GM23248 (cell line): ENCODE measurements around the gene CPNE7. TPM values are rescaled to one million over a fixed set of nuclear protein-coding genes. Genes with fewer than 3 reads are reported as not detected.
"Not testable (repeated sequence)": the region's sequence is repeated elsewhere in the genome, so short reads cannot be mapped to it uniquely, and the experiment has no call there.

Experiments used
- DNase-seq: peaks from one replicate; pipeline ENCODE4 v3.0.0-alpha.2; 2015
- H2AFZ ChIP-seq: fragments of 200-600 bp; sonication (generic); 2 replicates; pipeline ENCODE4 v1.6.1; 2016; ENCODE audit warnings: antibody characterized with exemption
- H3F3A ChIP-seq: fragments of 200-600 bp; sonication (generic); 2 replicates; pipeline ENCODE4 v1.6.1; 2016; ENCODE audit warnings: mild to moderate bottlenecking, antibody characterized with exemption, mixed run types; ENCODE audit not compliant: insufficient read depth
- H3K27ac ChIP-seq: fragments of 200-600 bp; sonication (generic); 2 replicates; pipeline ENCODE4 v1.5.1; 2016; ENCODE audit warnings: mild to moderate bottlenecking
- H3K27me3 ChIP-seq: fragments of 200-600 bp; sonication (generic); replicated peaks from 2 replicates; pipeline ENCODE4 v1.6.1; 2016; ENCODE audit warnings: mild to moderate bottlenecking; ENCODE audit not compliant: insufficient read depth
- H3K36me3 ChIP-seq: fragments of 200-600 bp; sonication (generic); 2 replicates; pipeline ENCODE4 v1.6.1; 2016; ENCODE audit warnings: low read depth, mild to moderate bottlenecking
- H3K4me1 ChIP-seq: fragments of 200-600 bp; sonication (generic); 2 replicates; pipeline ENCODE4 v1.6.1; 2016; ENCODE audit warnings: mild to moderate bottlenecking; ENCODE audit not compliant: insufficient read depth
- H3K4me2 ChIP-seq: fragments of 200-600 bp; sonication (generic); one replicate; pipeline ENCODE4 v1.6.1; 2016; ENCODE audit warnings: mild to moderate bottlenecking; ENCODE audit not compliant: unreplicated experiment
- H3K4me3 ChIP-seq: fragments of 200-600 bp; sonication (generic); 2 replicates; pipeline ENCODE4 v1.5.1; 2016; ENCODE audit warnings: mild to moderate bottlenecking
- H3K79me2 ChIP-seq: fragments of 200-600 bp; sonication (generic); 2 replicates; pipeline ENCODE4 v1.6.1; 2016; ENCODE audit warnings: mild to moderate bottlenecking; ENCODE audit not compliant: insufficient read depth
- H3K9ac ChIP-seq: fragments of 200-600 bp; sonication (generic); 2 replicates; pipeline ENCODE4 v1.6.1; 2016; ENCODE audit warnings: mild to moderate bottlenecking
- H3K9me2 ChIP-seq: fragments of 200-600 bp; sonication (generic); 2 replicates; pipeline ENCODE4 v1.6.1; 2016; ENCODE audit warnings: mixed run types, mild to moderate bottlenecking, moderate library complexity; ENCODE audit not compliant: insufficient read depth
- H3K9me3 ChIP-seq: fragments of 200-600 bp; sonication (generic); one replicate; pipeline ENCODE4 v1.6.1; 2017; ENCODE audit warnings: low read depth
- H4K20me1 ChIP-seq: fragments of 200-600 bp; sonication (generic); 2 replicates; pipeline ENCODE4 v1.6.0; 2016; ENCODE audit not compliant: insufficient read depth
- EZH2 ChIP-seq: fragments of 200-600 bp; sonication (generic); IDR thresholded peaks from 2 replicates; pipeline ENCODE4 v1.6.1; 2018; ENCODE audit warnings: antibody characterized with exemption, mild to moderate bottlenecking; ENCODE audit not compliant: insufficient read depth, poor library complexity, severe bottlenecking
- EZH2phosphoT487 ChIP-seq: fragments of 200-600 bp; sonication (generic); IDR thresholded peaks from 2 replicates; pipeline ENCODE4 v1.6.1; 2018; ENCODE audit warnings: antibody characterized with exemption, moderate library complexity, mild to moderate bottlenecking, low read depth; ENCODE audit not compliant: insufficient read depth
- WGBS, 2 experiments: methylation state at CpG; one replicate each; pipeline ENCODE4 v1.1.6; 2015 to 2017; ENCODE audit warnings: low lambda C conversion rate in 2 of 2, low coverage in 1 of 2; ENCODE audit errors: missing lambda C conversion rate in 2 of 2; 5-methylcytosine and 5-hydroxymethylcytosine counted together
- in situ Hi-C: fragments of 300-500 bp; cut with MboI; formaldehyde crosslinking; loops from 2 replicates; pipeline ENCODE4 v1.15.0; 2020
- polyA plus RNA-seq: library from polyadenylated mRNA; unstranded; fragments of >200 nt; fragmentation: Nextera tagmentation; extraction: Ambion mirVana; gene quantifications from 2 replicates; pipeline ENCODE4 v1.2.1, GENCODE V29; 2016
- total RNA-seq: library from RNA; depleted of rRNA; stranded (reverse); fragments of >200 nt; shearing (Covaris generic); gene quantifications from 2 replicates; pipeline ENCODE4 v1.2.3, GENCODE V29; 2014

CPNE7 gene
- total and polyA plus RNA-seq, 2 experiments from 2014 or later: 5.3 to 10.1 TPM

GRCh38 chr16:89583895-89584644 lies 8.5 kb downstream of the CPNE7 start:
- TF ChIP-seq EZH2: no peak
- no peak for TF ChIP-seq EZH2phosphoT487
- H3K27ac ChIP-seq: no peak overlapping the region
- H3K9me2 ChIP-seq: no peaks in the 10 kb centered on the region
- in situ Hi-C loops: no loop called here
- no peak overlapping the region for H3K4me3 ChIP-seq
- H3K4me1 ChIP-seq: peaks cover 16% of the 10 kb centered on the region
- H3K36me3 ChIP-seq: no peaks in the 10 kb centered on the region
- no peak overlapping the region for H3K4me2 ChIP-seq
- no peaks in the 10 kb centered on the region for H3K79me2 ChIP-seq
- no peak overlapping the region for H3K9ac ChIP-seq
- no peaks in the 10 kb centered on the region for H3K9me3 ChIP-seq
- peaks cover 16% of the 10 kb centered on the region for H3F3A ChIP-seq
- no peak overlapping the region for H2AFZ ChIP-seq
- WGBS, 2 experiments: 88 to 92% methylated on average over 35 to 49 of the region's 49 CpGs
- peak; percentile 36 for DNase-seq
- no peaks in the 10 kb centered on the region for H4K20me1 ChIP-seq
- no peaks in the 10 kb centered on the region for H3K27me3 ChIP-seq

GRCh38 chr16:89584768-89585549 lies 9.4 kb downstream of the CPNE7 start:
- H3K27ac ChIP-seq: no peak overlapping the region
- H3F3A ChIP-seq: peaks cover 16% of the 10 kb centered on the region
- no peak overlapping the region for H2AFZ ChIP-seq
- peaks cover 16% of the 10 kb centered on the region for H3K4me1 ChIP-seq
- WGBS, 2 experiments: 63% methylated on average over 21 to 24 of the region's 25 CpGs
- no peaks in the 10 kb centered on the region for H3K9me2 ChIP-seq
- no peaks in the 10 kb centered on the region for H4K20me1 ChIP-seq
- H3K9ac ChIP-seq: no peak overlapping the region
- DNase-seq: no peak
- TF ChIP-seq EZH2phosphoT487: no peak
- TF ChIP-seq EZH2: no peak
- H3K36me3 ChIP-seq: no peaks in the 10 kb centered on the region
- no peaks in the 10 kb centered on the region for H3K27me3 ChIP-seq
- in situ Hi-C loops: no loop called here
- no peak overlapping the region for H3K4me2 ChIP-seq
- H3K9me3 ChIP-seq: no peaks in the 10 kb centered on the region
- H3K79me2 ChIP-seq: no peaks in the 10 kb centered on the region
- no peak overlapping the region for H3K4me3 ChIP-seq

GRCh38 chr16:89586218-89586617 lies 10.7 kb downstream of the CPNE7 start:
- Histone ChIP-seq H3K36me3 (no peaks in the 10 kb centered on the region), H3K9ac (no peak overlapping the region), H3K27me3 (no peaks in the 10 kb centered on the region), H4K20me1 (no peaks in the 10 kb centered on the region), H3K9me3 (no peaks in the 10 kb centered on the region), H3K9me2 (no peaks in the 10 kb centered on the region), H3K79me2 (no peaks in the 10 kb centered on the region), H3K27ac (no peak overlapping the region), H3K4me1 (peaks cover 12% of the 10 kb centered on the region), H2AFZ (no peak overlapping the region), H3K4me3 (no peak overlapping the region), H3K4me2 (no peak overlapping the region), H3F3A (peaks cover 9% of the 10 kb centered on the region)
- WGBS, 2 experiments: 73 to 74% methylated on average over 3 to 4 of the region's 7 CpGs
- in situ Hi-C loops: no loop called here
- DNase-seq: no peak
- no peak for TF ChIP-seq EZH2phosphoT487
- TF ChIP-seq EZH2: no peak

GRCh38 chr16:89586853-89587252 lies 11.3 kb downstream of the CPNE7 start:
- no peaks in the 10 kb centered on the region for H3K79me2 ChIP-seq
- no peaks in the 10 kb centered on the region for H3K9me2 ChIP-seq
- H3K27ac ChIP-seq: no peak overlapping the region
- TF ChIP-seq EZH2phosphoT487: no peak
- no peak for TF ChIP-seq EZH2
- H3K36me3 ChIP-seq: no peaks in the 10 kb centered on the region
- H3K4me3 ChIP-seq: no peak overlapping the region
- in situ Hi-C loops: no loop called here
- no peak overlapping the region for H2AFZ ChIP-seq
- H3K9ac ChIP-seq: no peak overlapping the region
- peaks cover 7% of the 10 kb centered on the region for H3K4me1 ChIP-seq
- H3K9me3 ChIP-seq: no peaks in the 10 kb centered on the region
- H3K4me2 ChIP-seq: no peak overlapping the region
- peaks cover 4% of the 10 kb centered on the region for H3F3A ChIP-seq
- no peaks in the 10 kb centered on the region for H4K20me1 ChIP-seq
- DNase-seq: peak; percentile 69
- WGBS, 2 experiments: 77% methylated on average over 22 of the region's 25 CpGs; no CpG with 5 or more reads in 1 of the 2 experiments
- H3K27me3 ChIP-seq: no peaks in the 10 kb centered on the region

- H3K4me2 ChIP-seq, H3K36me3 ChIP-seq, H3K9me3 ChIP-seq, H3K9ac ChIP-seq, DNase-seq, in situ Hi-C loops, H3K4me3 ChIP-seq, H3K4me1 ChIP-seq, H4K20me1 ChIP-seq, H3K27ac ChIP-seq, H3F3A ChIP-seq, H3K9me2 ChIP-seq, H3K79me2 ChIP-seq, H2AFZ ChIP-seq, H3K27me3 ChIP-seq: not testable (repeated sequence)
- WGBS, 2 experiments: 93% methylated on average over 35 of the region's 36 CpGs; no CpG with 5 or more reads in 1 of the 2 experiments
Observed at GRCh38 chr16:89587676-89588075, 12.1 kb downstream of the CPNE7 start.
